ENCODE measurements around the gene RBP5. TPM values are rescaled to one million over a fixed set of nuclear protein-coding genes. Genes with fewer than 3 reads are reported as not detected.

RBP5 gene
- total RNA-seq, 1 experiment from 2014 or later, result not detected

- DNase-seq (ENCODE audit: low read depth), result no peak
- in situ Hi-C loops (cut with HindIII; ENCODE audit: low pct_unique_long_range_greater_than_20kb, low sequenced_read_pairs), result no loop called here
These were observed 22.2 kb upstream of the RBP5 start for GRCh38 chr12:7150841-7151240.

- in situ Hi-C loops (cut with HindIII; ENCODE audit: low pct_unique_long_range_greater_than_20kb, low sequenced_read_pairs), result no loop called here
- DNase-seq (ENCODE audit: low read depth), result no peak
These were observed 21.7 kb upstream of the RBP5 start for GRCh38 chr12:7150356-7150755.

- no peak for DNase-seq (ENCODE audit: low read depth)
- in situ Hi-C loops (cut with HindIII; ENCODE audit: low pct_unique_long_range_greater_than_20kb, low sequenced_read_pairs), result no loop called here
These were observed 18.2 kb upstream of the RBP5 start for GRCh38 chr12:7146906-7147305.

- in situ Hi-C loops (cut with HindIII; ENCODE audit: low pct_unique_long_range_greater_than_20kb, low sequenced_read_pairs), result no loop called here
- DNase-seq (ENCODE audit: low read depth), result no peak
These were observed 17.5 kb upstream of the RBP5 start for GRCh38 chr12:7146228-7146627.

- in situ Hi-C loops (cut with HindIII; ENCODE audit: low pct_unique_long_range_greater_than_20kb, low sequenced_read_pairs), result no loop called here
- no peak for DNase-seq (ENCODE audit: low read depth)
These were observed 17.0 kb upstream of the RBP5 start for GRCh38 chr12:7145671-7146070.

- in situ Hi-C loops (cut with HindIII; ENCODE audit: low pct_unique_long_range_greater_than_20kb, low sequenced_read_pairs), result no loop called here
- DNase-seq (ENCODE audit: low read depth), result peak; percentile 15
These were observed 15.9 kb upstream of the RBP5 start for GRCh38 chr12:7144414-7145120.

GRCh38 chr12:7143564-7143963, 14.9 kb upstream of the RBP5 start:
- in situ Hi-C loops (cut with HindIII; ENCODE audit: low pct_unique_long_range_greater_than_20kb, low sequenced_read_pairs), result no loop called here
- no peak for DNase-seq (ENCODE audit: low read depth)

- in situ Hi-C loops (cut with HindIII; ENCODE audit: low pct_unique_long_range_greater_than_20kb, low sequenced_read_pairs), result no loop called here
- DNase-seq (ENCODE audit: low read depth), result no peak
These were observed 14.2 kb upstream of the RBP5 start for GRCh38 chr12:7142809-7143465.

GRCh38 chr12:7142056-7142644, 13.5 kb upstream of the RBP5 start:
- DNase-seq (ENCODE audit: low read depth), result peak; percentile 14
- in situ Hi-C loops (cut with HindIII; ENCODE audit: low pct_unique_long_range_greater_than_20kb, low sequenced_read_pairs), result no loop called here

- in situ Hi-C loops (cut with HindIII; ENCODE audit: low pct_unique_long_range_greater_than_20kb, low sequenced_read_pairs), result no loop called here
- DNase-seq (ENCODE audit: low read depth), result no peak
These were observed 12.8 kb upstream of the RBP5 start for GRCh38 chr12:7141351-7142005.

- in situ Hi-C loops (cut with HindIII; ENCODE audit: low pct_unique_long_range_greater_than_20kb, low sequenced_read_pairs), result no loop called here
- DNase-seq (ENCODE audit: low read depth), result no peak
These were observed 10.5 kb upstream of the RBP5 start for GRCh38 chr12:7139200-7139599.

- DNase-seq (ENCODE audit: low read depth), result no peak
- in situ Hi-C loops (cut with HindIII; ENCODE audit: low pct_unique_long_range_greater_than_20kb, low sequenced_read_pairs), result no loop called here
These were observed 9.2 kb upstream of the RBP5 start for GRCh38 chr12:7137908-7138307.

- in situ Hi-C loops (cut with HindIII; ENCODE audit: low pct_unique_long_range_greater_than_20kb, low sequenced_read_pairs), result no loop called here
- no peak for DNase-seq (ENCODE audit: low read depth)
These were observed 8.0 kb upstream of the RBP5 start for GRCh38 chr12:7136676-7137075.

GRCh38 chr12:7136071-7136470, 7.4 kb upstream of the RBP5 start:
- in situ Hi-C loops (cut with HindIII; ENCODE audit: low pct_unique_long_range_greater_than_20kb, low sequenced_read_pairs), result no loop called here
- DNase-seq (ENCODE audit: low read depth), result no peak

GRCh38 chr12:7134396-7135166, 5.9 kb upstream of the RBP5 start:
- in situ Hi-C loops (cut with HindIII; ENCODE audit: low pct_unique_long_range_greater_than_20kb, low sequenced_read_pairs), result no loop called here
- no peak for DNase-seq (ENCODE audit: low read depth)

GRCh38 chr12:7131502-7131866, 2.8 kb upstream of the RBP5 start:
- DNase-seq (ENCODE audit: low read depth), result no peak
- in situ Hi-C loops (cut with HindIII; ENCODE audit: low pct_unique_long_range_greater_than_20kb, low sequenced_read_pairs), result no loop called here

GRCh38 chr12:7130701-7131501, 2.2 kb upstream of the RBP5 start:
- DNase-seq (ENCODE audit: low read depth), result peak; percentile 22
- in situ Hi-C loops (cut with HindIII; ENCODE audit: low pct_unique_long_range_greater_than_20kb, low sequenced_read_pairs), result no loop called here
